K562 (cell line): ENCODE measurements around the gene C6orf89. TPM values are rescaled to one million over a fixed set of nuclear protein-coding genes. Genes with fewer than 3 reads are reported as not detected.

Experiments
- ARNT ChIP-seq, 2 experiments: fragments of 450-650 bp; IDR thresholded peaks; 2 replicates each; pipeline ENCODE4 v1.6.1; 2016; ENCODE audit warnings: mild to moderate bottlenecking in 1 of 2
- BHLHE40 ChIP-seq: IDR thresholded peaks from 2 replicates; pipeline ENCODE4 v1.6.1; 2011; ENCODE audit warnings: low read length, improper control_type of control experiment
- KLF6 ChIP-seq: fragments of 250-450 bp; sonication (Bioruptor Pico); IDR thresholded peaks from 2 replicates; pipeline ENCODE4 v1.4.0; 2020; ENCODE audit warnings: mild to moderate bottlenecking, moderate library complexity, borderline replicate concordance
- NFIC ChIP-seq: fragments of 450-650 bp; IDR thresholded peaks from 2 replicates; pipeline ENCODE4 v1.6.1; 2017; ENCODE audit warnings: mild to moderate bottlenecking, inconsistent platforms
- POLR2A ChIP-seq: fragments of 450-650 bp; conservative IDR thresholded peaks from 2 replicates; pipeline ENCODE4 v1.6.1; 2016
- SRSF1 ChIP-seq: fragments of 200-400 bp; formaldehyde crosslinking; IDR thresholded peaks from 2 replicates; pipeline ENCODE4 v1.6.1; 2017; ENCODE audit warnings: mild to moderate bottlenecking, low read depth, low read length, moderate library complexity
- ZKSCAN8 ChIP-seq: fragments of 200-800 bp; sonication (Bioruptor generic); IDR thresholded peaks from 2 replicates; pipeline ENCODE4 v1.6.1; 2016; ENCODE audit warnings: missing genetic modification characterization, missing compliant biosample characterization
- ZSCAN32 ChIP-seq: fragments of 450-650 bp; formaldehyde crosslinking; IDR thresholded peaks from 2 replicates; pipeline ENCODE4 v1.4.0; 2020; ENCODE audit warnings: mild to moderate bottlenecking, moderate library complexity
- polyA plus RNA-seq, 8 experiments: library from polyadenylated mRNA; depleted of rRNA in 4 of 8; stranded (reverse) in 5 of 8; unstranded in 3 of 8; fragments of >200 nt; fragmentation: Nextera tagmentation in 2 of 8; fragmentation: Illumina TruSeq in 1 of 8; extraction: Ambion mirVana in 2 of 8; extraction: Trizol in 1 of 8; gene quantifications; 2 replicates each; pipeline versions ENCODE4 v1.2.1 to v1.2.3, GENCODE V29; 2011 to 2014; ENCODE audit warnings: inconsistent platforms in 1 of 8, missing spikeins in 1 of 8
- total RNA-seq, 7 experiments: library from RNA; depleted of rRNA in 6 of 7; stranded (reverse); fragments of >200 nt in 6 of 7; fragmentation: Illumina TruSeq in 2 of 7; extraction: Trizol in 2 of 7; gene quantifications; 2 replicates each; pipeline versions ENCODE4 v1.2.1 to v1.2.3, GENCODE V29; 2011 to 2021; ENCODE audit warnings: low replicate concordance in 1 of 7
- TF ChIP-seq, protein P1 (sequence below): IDR thresholded peaks from 2 replicates; pipeline ENCODE4 v1.6.1; 2011; ENCODE audit not compliant: insufficient read length; ENCODE audit errors: extremely low read depth
- TF ChIP-seq, protein P2 (sequence below): sonication (generic); formaldehyde crosslinking; IDR thresholded peaks from 2 replicates; pipeline ENCODE4 v1.8.0; 2023; ENCODE audit warnings: mild to moderate bottlenecking, missing genetic modification reagents
- TF ChIP-seq, protein P3 (sequence below): sonication (generic); formaldehyde crosslinking; IDR thresholded peaks from 2 replicates; pipeline ENCODE4 v1.8.0; 2022; ENCODE audit warnings: mild to moderate bottlenecking, missing genetic modification reagents
- TF ChIP-seq, protein P4 (sequence below): IDR thresholded peaks from 2 replicates; pipeline ENCODE4 v1.6.1; 2016; ENCODE audit warnings: missing genetic modification characterization, missing compliant biosample characterization
- TF ChIP-seq, protein P5 (sequence below): IDR thresholded peaks from 3 replicates; pipeline ENCODE4 v1.6.1; 2011; ENCODE audit warnings: borderline replicate concordance, mild to moderate bottlenecking; ENCODE audit not compliant: insufficient read length, insufficient read depth

Gene C6orf89
- total and polyA plus RNA-seq, 9 of the 15 experiments (the other 6 are each of a cell fraction or from before 2014, with no cell fraction given): 35.2 to 111 (median 58.5) TPM

DNA sequence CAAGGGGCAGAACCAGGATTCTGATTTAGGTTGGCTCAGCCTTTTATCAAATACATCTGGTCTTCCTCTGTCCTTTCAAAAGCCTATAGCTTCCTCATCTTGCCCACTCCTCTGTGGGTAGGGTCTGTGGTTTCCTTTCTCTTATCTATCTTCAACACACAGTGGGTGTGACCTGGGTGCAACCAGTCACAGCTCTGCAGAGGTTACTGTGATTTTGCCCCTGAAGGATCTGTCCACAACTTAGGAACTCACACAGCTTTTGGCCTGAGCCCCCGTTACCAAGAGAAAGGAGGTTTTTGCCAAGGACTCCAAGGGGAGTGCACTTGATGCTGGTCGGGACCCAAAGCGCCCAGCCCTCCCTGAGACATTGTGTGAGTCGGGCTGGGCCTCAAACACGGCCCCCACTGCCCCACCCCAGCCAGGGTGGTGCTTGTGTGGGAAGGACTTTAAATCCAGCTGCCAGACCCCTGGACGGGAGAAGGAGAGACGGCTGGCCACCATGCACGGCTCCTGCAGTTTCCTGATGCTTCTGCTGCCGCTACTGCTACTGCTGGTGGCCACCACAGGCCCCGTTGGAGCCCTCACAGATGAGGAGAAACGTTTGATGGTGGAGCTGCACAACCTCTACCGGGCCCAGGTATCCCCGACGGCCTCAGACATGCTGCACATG is 68.6 kb downstream of the C6orf89 start, which contains the start of gene PI16 (continued):
- TF ChIP-seq, protein P1, sequence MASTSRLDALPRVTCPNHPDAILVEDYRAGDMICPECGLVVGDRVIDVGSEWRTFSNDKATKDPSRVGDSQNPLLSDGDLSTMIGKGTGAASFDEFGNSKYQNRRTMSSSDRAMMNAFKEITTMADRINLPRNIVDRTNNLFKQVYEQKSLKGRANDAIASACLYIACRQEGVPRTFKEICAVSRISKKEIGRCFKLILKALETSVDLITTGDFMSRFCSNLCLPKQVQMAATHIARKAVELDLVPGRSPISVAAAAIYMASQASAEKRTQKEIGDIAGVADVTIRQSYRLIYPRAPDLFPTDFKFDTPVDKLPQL: no peak
- TF ChIP-seq SRSF1 (no peak), NFIC (peak; percentile 85), ZSCAN32 (no peak), BHLHE40 (peak; percentile 62; the same call in 1 of the 2 replicates), KLF6 (no peak; the same call in 1 of the 2 replicates), POLR2A (no peak), ARNT (IDR thresholded peaks at IDR 0.05) (0 out of 4 replicates have a peak, but pooled peaks of 1 of the 2 experiments have one; percentile 77), ZKSCAN8 (CRISPR knock-in tag) (no peak)
- TF ChIP-seq, protein P2, sequence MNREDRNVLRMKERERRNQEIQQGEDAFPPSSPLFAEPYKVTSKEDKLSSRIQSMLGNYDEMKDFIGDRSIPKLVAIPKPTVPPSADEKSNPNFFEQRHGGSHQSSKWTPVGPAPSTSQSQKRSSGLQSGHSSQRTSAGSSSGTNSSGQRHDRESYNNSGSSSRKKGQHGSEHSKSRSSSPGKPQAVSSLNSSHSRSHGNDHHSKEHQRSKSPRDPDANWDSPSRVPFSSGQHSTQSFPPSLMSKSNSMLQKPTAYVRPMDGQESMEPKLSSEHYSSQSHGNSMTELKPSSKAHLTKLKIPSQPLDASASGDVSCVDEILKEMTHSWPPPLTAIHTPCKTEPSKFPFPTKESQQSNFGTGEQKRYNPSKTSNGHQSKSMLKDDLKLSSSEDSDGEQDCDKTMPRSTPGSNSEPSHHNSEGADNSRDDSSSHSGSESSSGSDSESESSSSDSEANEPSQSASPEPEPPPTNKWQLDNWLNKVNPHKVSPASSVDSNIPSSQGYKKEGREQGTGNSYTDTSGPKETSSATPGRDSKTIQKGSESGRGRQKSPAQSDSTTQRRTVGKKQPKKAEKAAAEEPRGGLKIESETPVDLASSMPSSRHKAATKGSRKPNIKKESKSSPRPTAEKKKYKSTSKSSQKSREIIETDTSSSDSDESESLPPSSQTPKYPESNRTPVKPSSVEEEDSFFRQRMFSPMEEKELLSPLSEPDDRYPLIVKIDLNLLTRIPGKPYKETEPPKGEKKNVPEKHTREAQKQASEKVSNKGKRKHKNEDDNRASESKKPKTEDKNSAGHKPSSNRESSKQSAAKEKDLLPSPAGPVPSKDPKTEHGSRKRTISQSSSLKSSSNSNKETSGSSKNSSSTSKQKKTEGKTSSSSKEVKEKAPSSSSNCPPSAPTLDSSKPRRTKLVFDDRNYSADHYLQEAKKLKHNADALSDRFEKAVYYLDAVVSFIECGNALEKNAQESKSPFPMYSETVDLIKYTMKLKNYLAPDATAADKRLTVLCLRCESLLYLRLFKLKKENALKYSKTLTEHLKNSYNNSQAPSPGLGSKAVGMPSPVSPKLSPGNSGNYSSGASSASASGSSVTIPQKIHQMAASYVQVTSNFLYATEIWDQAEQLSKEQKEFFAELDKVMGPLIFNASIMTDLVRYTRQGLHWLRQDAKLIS (CRISPR knock-in tag): no peak
- TF ChIP-seq, protein P3, sequence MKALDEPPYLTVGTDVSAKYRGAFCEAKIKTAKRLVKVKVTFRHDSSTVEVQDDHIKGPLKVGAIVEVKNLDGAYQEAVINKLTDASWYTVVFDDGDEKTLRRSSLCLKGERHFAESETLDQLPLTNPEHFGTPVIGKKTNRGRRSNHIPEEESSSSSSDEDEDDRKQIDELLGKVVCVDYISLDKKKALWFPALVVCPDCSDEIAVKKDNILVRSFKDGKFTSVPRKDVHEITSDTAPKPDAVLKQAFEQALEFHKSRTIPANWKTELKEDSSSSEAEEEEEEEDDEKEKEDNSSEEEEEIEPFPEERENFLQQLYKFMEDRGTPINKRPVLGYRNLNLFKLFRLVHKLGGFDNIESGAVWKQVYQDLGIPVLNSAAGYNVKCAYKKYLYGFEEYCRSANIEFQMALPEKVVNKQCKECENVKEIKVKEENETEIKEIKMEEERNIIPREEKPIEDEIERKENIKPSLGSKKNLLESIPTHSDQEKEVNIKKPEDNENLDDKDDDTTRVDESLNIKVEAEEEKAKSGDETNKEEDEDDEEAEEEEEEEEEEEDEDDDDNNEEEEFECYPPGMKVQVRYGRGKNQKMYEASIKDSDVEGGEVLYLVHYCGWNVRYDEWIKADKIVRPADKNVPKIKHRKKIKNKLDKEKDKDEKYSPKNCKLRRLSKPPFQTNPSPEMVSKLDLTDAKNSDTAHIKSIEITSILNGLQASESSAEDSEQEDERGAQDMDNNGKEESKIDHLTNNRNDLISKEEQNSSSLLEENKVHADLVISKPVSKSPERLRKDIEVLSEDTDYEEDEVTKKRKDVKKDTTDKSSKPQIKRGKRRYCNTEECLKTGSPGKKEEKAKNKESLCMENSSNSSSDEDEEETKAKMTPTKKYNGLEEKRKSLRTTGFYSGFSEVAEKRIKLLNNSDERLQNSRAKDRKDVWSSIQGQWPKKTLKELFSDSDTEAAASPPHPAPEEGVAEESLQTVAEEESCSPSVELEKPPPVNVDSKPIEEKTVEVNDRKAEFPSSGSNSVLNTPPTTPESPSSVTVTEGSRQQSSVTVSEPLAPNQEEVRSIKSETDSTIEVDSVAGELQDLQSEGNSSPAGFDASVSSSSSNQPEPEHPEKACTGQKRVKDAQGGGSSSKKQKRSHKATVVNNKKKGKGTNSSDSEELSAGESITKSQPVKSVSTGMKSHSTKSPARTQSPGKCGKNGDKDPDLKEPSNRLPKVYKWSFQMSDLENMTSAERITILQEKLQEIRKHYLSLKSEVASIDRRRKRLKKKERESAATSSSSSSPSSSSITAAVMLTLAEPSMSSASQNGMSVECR (CRISPR knock-in tag): no peak
- TF ChIP-seq, protein P4, sequence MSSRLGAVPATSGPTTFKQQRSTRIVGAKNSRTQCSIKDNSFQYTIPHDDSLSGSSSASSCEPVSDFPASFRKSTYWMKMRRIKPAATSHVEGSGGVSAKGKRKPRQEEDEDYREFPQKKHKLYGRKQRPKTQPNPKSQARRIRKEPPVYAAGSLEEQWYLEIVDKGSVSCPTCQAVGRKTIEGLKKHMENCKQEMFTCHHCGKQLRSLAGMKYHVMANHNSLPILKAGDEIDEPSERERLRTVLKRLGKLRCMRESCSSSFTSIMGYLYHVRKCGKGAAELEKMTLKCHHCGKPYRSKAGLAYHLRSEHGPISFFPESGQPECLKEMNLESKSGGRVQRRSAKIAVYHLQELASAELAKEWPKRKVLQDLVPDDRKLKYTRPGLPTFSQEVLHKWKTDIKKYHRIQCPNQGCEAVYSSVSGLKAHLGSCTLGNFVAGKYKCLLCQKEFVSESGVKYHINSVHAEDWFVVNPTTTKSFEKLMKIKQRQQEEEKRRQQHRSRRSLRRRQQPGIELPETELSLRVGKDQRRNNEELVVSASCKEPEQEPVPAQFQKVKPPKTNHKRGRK (tag): no peak
- TF ChIP-seq, protein P5, sequence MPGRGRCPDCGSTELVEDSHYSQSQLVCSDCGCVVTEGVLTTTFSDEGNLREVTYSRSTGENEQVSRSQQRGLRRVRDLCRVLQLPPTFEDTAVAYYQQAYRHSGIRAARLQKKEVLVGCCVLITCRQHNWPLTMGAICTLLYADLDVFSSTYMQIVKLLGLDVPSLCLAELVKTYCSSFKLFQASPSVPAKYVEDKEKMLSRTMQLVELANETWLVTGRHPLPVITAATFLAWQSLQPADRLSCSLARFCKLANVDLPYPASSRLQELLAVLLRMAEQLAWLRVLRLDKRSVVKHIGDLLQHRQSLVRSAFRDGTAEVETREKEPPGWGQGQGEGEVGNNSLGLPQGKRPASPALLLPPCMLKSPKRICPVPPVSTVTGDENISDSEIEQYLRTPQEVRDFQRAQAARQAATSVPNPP: no peak
